ENCODE measurements around the gene RSPH1.

GRCh38 chr21:42465008-42465802 lies 30.8 kb downstream of the RSPH1 start:
- TF ChIP-seq FOXM1 (IDR thresholded peaks at IDR 0.05; ENCODE audit: borderline replicate concordance, low read depth) = no peak
- TF ChIP-seq RAD21 (IDR thresholded peaks at IDR 0.05; ENCODE audit: low read depth) = no peak
- no peak for TF ChIP-seq USF1 (IDR thresholded peaks at IDR 0.05)
